Neural progenitor cell (in vitro differentiated cells): Measurements from ENCODE around the gene DNAH3. TPM values are rescaled to one million over a fixed set of nuclear protein-coding genes. Genes with fewer than 3 reads are reported as not detected.
"Not testable (repeated sequence)": the region's sequence is repeated elsewhere in the genome, so short reads cannot be mapped to it uniquely, and the experiment has no call there.

Experiments used
- DNase-seq: peaks from one replicate; pipeline ENCODE4 v3.0.0-alpha.2; 2016; ENCODE audit warnings: low spot score
- H2AFZ ChIP-seq: fragments of 200-600 bp; sonication (generic); replicated peaks from 2 replicates; pipeline ENCODE4 v1.6.1; 2016; ENCODE audit warnings: antibody characterized with exemption
- H3F3A ChIP-seq: fragments of 200-600 bp; sonication (generic); 2 replicates; pipeline ENCODE4 v1.6.1; 2016; ENCODE audit warnings: antibody characterized with exemption, low read depth
- H3K27ac ChIP-seq: fragments of 200-600 bp; sonication (generic); 2 replicates; pipeline ENCODE4 v1.5.1; 2016; ENCODE audit warnings: mild to moderate bottlenecking
- H3K27me3 ChIP-seq: fragments of 200-600 bp; sonication (generic); 2 replicates; pipeline ENCODE4 v1.6.1; 2016; ENCODE audit warnings: mild to moderate bottlenecking, moderate library complexity
- H3K36me3 ChIP-seq: fragments of 200-600 bp; sonication (generic); 2 replicates; pipeline ENCODE4 v1.5.1; 2016
- H3K4me1 ChIP-seq: fragments of 200-600 bp; sonication (generic); 2 replicates; pipeline ENCODE4 v1.6.1; 2016; ENCODE audit warnings: mixed run types
- H3K4me2 ChIP-seq: fragments of 200-600 bp; sonication (generic); 2 replicates; pipeline ENCODE4 v1.6.1; 2016
- H3K4me3 ChIP-seq: fragments of 200-600 bp; sonication (generic); 2 replicates; pipeline ENCODE4 v1.5.1; 2016
- H3K79me2 ChIP-seq: fragments of 200-600 bp; sonication (generic); 2 replicates; pipeline ENCODE4 v1.6.1; 2016; ENCODE audit warnings: low read depth
- H3K9ac ChIP-seq: fragments of 200-600 bp; sonication (generic); 2 replicates; pipeline ENCODE4 v1.6.1; 2016
- H3K9me3 ChIP-seq: fragments of 200-600 bp; sonication (generic); 2 replicates; pipeline ENCODE4 v1.5.1; 2016; ENCODE audit warnings: low read depth
- H4K20me1 ChIP-seq: fragments of 200-600 bp; sonication (generic); 2 replicates; pipeline ENCODE4 v1.6.1; 2016; ENCODE audit warnings: low read depth
- H3K27ac Mint-ChIP-seq: 3 replicates; pipeline ENCODE4 v1.8.0; 2021; ENCODE audit warnings: mixed read lengths
- H3K27me3 Mint-ChIP-seq: 2 replicates; pipeline ENCODE4 v1.8.0; 2022; ENCODE audit warnings: low read depth, mild to moderate bottlenecking, inconsistent platforms, moderate library complexity, mixed read lengths; ENCODE audit not compliant: insufficient read depth
- H3K36me3 Mint-ChIP-seq: 3 replicates; pipeline ENCODE4 v1.8.0; 2021; ENCODE audit warnings: mixed read lengths
- H3K4me1 Mint-ChIP-seq: 3 replicates; pipeline ENCODE4 v1.8.0; 2021; ENCODE audit warnings: mixed read lengths
- H3K4me3 Mint-ChIP-seq: 3 replicates; pipeline ENCODE4 v1.8.0; 2021; ENCODE audit warnings: mild to moderate bottlenecking, moderate library complexity, mixed read lengths
- H3K9me3 Mint-ChIP-seq: 3 replicates; pipeline ENCODE4 v1.8.0; 2020; ENCODE audit warnings: mixed read lengths
- EZH2 ChIP-seq: fragments of 200-600 bp; sonication (generic); IDR thresholded peaks from 2 replicates; pipeline ENCODE4 v1.6.1; 2017; ENCODE audit warnings: antibody characterized with exemption, mild to moderate bottlenecking, moderate library complexity
- EZH2phosphoT487 ChIP-seq: fragments of 200-600 bp; sonication (generic); IDR thresholded peaks from 2 replicates; pipeline ENCODE4 v1.6.1; 2017; ENCODE audit warnings: antibody characterized with exemption
- total RNA-seq: library from RNA; depleted of rRNA; stranded (reverse); fragments of >200 nt; gene quantifications from 2 replicates; pipeline ENCODE4 v1.2.3, GENCODE V29; 2015; ENCODE audit warnings: low replicate concordance
- TF ChIP-seq, protein P1 (sequence below): fragments of 200-600 bp; sonication (generic); IDR thresholded peaks from 2 replicates; pipeline ENCODE4 v1.5.1; 2017; ENCODE audit warnings: antibody characterized with exemption, mild to moderate bottlenecking

DNAH3 gene
- total RNA-seq, 1 donor from 2014 or later, result 0.92 TPM

DNA sequence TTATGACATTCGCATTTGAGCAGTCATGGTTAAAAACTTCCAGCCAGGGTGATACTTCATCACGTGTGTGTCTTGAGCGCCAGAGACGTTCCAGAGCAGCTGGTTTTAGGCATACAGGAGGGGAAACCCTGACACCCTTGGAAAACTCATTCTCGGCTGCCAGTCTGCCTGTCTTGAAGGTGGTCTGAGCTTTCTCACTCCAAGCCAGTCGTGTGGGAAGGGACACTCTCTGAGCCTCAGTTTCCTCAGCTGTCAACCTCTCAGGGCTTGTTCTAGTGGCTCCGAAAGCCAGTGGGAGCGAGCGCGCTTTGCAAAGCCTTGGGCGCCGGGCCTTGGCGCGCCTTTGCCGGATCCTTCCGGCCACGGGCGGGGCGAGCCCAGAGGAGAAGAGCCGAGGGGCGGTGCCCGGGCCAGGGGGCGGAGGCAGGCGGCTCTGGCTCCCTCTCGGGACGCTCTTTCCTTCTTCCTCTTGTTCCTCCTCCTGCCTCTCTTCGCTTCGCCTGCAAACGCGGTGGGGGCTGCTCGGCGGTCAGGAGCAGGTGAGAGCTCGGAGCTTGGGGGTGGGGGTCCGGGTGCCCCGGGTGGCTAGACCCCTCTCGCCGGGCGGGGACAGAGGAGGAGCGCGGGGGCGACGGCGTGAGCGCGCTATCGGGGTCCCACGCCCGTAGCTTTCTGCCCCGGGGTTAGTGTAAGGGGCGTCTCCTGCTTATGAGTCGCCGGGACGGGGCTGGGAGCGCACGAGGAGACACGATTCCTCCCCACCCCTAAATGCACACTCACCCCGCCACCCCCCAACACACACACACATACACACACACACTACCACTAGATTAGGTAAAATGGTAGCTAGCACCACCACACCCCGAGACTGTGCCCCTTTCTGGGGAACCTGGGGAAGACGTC, 7.8 kb upstream of the DNAH3 start, which contains the start of gene LDAF1:
Gene LDAF1 (plus strand): TSS at position 467 of the 903 bp plus-strand sequence. CDS start 2,509 bp downstream, outside the sequence.
- Histone ChIP-seq H3K9ac (peak within 1 kb of the TSS; percentile 28), H3K4me1 (no peaks in the 10 kb centered on the region), H3F3A (peaks cover 6% of the 10 kb centered on the region), H3K36me3 (no peaks in the 10 kb centered on the region), H3K27ac (no peak within 1 kb of the TSS), H3K79me2 (peaks cover 10% of the 10 kb centered on the region), H2AFZ (peak within 1 kb of the TSS; percentile 93), H4K20me1 (peaks cover 10% of the 10 kb centered on the region), H3K27me3 (peaks cover 10% of the 10 kb centered on the region), H3K4me2 (peak within 1 kb of the TSS; percentile 96), H3K4me3 (peak within 1 kb of the TSS; percentile 96), H3K9me3 (no peaks in the 10 kb centered on the region)
- Mint-ChIP-seq H3K27ac (no peak within 1 kb of the TSS), H3K36me3 (peaks cover 8% of the 10 kb centered on the region), H3K9me3 (no peaks in the 10 kb centered on the region), H3K4me3 (peak within 1 kb of the TSS; percentile 91), H3K4me1 (peaks cover 6% of the 10 kb centered on the region), H3K27me3 (peaks cover 7% of the 10 kb centered on the region)
- peak; percentile 93 for DNase-seq
- TF ChIP-seq, protein P1, sequence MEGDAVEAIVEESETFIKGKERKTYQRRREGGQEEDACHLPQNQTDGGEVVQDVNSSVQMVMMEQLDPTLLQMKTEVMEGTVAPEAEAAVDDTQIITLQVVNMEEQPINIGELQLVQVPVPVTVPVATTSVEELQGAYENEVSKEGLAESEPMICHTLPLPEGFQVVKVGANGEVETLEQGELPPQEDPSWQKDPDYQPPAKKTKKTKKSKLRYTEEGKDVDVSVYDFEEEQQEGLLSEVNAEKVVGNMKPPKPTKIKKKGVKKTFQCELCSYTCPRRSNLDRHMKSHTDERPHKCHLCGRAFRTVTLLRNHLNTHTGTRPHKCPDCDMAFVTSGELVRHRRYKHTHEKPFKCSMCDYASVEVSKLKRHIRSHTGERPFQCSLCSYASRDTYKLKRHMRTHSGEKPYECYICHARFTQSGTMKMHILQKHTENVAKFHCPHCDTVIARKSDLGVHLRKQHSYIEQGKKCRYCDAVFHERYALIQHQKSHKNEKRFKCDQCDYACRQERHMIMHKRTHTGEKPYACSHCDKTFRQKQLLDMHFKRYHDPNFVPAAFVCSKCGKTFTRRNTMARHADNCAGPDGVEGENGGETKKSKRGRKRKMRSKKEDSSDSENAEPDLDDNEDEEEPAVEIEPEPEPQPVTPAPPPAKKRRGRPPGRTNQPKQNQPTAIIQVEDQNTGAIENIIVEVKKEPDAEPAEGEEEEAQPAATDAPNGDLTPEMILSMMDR, result no peak
- peak; percentile 28 for TF ChIP-seq EZH2
- TF ChIP-seq EZH2phosphoT487, result no peak

DNA sequence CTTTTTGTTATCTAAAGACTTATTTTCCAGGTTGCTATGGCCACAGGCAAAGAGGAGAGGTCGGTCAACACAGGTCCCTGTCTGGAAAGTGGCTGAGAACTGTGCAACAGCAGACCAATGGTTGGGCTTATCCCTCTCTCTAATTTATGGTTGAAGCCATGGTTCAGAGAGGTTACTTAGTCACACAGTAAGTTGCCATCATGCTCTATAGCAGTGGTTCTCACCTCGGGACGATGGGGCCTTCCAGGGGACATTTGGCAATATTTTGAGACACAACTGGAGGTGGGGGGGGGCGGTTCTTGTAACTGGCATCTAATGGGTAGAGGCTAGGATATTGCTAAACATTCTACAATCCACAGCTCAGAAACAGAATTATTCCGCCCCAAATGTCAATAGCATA, 7.0 kb upstream of the DNAH3 start:
- no peak overlapping the region for H3K4me3 ChIP-seq
- peaks cover 7% of the 10 kb centered on the region for H3K27me3 Mint-ChIP-seq
- no peak overlapping the region for H2AFZ ChIP-seq
- H3K4me1 ChIP-seq, result no peaks in the 10 kb centered on the region
- H3K9me3 ChIP-seq, result no peaks in the 10 kb centered on the region
- no peak overlapping the region for H3K9ac ChIP-seq
- peak overlapping the region; percentile 96 for H3K4me2 ChIP-seq
- peaks cover 10% of the 10 kb centered on the region for H4K20me1 ChIP-seq
- DNase-seq, result no peak
- no peaks in the 10 kb centered on the region for H3K9me3 Mint-ChIP-seq
- H3K27me3 ChIP-seq, result peaks cover 10% of the 10 kb centered on the region
- H3K27ac Mint-ChIP-seq, result no peak overlapping the region
- peaks cover 6% of the 10 kb centered on the region for H3K4me1 Mint-ChIP-seq
- H3K27ac ChIP-seq, result no peak overlapping the region
- peaks cover 6% of the 10 kb centered on the region for H3F3A ChIP-seq
- no peaks in the 10 kb centered on the region for H3K36me3 ChIP-seq
- H3K36me3 Mint-ChIP-seq, result peaks cover 4% of the 10 kb centered on the region
- peaks cover 10% of the 10 kb centered on the region for H3K79me2 ChIP-seq
- TF ChIP-seq EZH2phosphoT487, result no peak
- TF ChIP-seq EZH2, result no peak
- TF ChIP-seq, protein P1, result no peak
- H3K4me3 Mint-ChIP-seq, result peak overlapping the region; percentile 91

DNA sequence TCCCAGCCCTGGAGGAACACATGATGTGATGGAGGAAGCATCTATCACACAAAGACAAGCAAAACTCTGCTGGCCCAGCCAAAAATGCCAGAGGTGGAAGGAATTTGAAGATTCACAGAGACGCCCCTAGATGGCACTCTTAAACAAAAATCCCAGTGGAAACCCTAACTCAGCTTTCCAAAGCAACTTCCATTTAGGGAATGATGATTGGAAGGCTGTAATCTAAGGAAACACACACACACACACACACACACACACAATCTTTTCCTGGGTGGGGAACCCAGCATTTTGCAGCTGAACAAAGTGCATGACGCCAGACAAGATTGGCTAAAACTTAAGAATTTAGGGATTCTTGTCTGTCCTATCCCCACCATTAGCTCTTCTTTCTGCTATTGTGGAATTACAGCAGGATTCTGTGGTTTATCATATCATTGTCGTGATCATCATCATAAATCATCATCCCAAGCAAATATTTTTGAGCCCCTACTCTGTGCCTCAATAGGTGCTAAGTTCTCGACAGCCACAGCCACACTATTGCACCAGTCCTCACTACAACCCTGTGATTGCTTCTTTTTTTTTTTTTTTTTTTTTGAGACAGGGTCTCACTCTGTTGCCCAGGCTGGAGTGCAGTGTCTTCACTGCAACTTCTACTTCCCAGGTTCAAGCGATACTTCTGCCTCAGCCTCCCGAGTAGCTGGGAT, 6.3 kb upstream of the DNAH3 start:
- Mint-ChIP-seq H3K27ac (no peak overlapping the region), H3K9me3 (no peaks in the 10 kb centered on the region), H3K4me3 (peak overlapping the region; percentile 53), H3K4me1 (peaks cover 6% of the 10 kb centered on the region), H3K27me3 (peaks cover 7% of the 10 kb centered on the region), H3K36me3 (peaks cover 2% of the 10 kb centered on the region)
- no peak overlapping the region for H2AFZ ChIP-seq
- peaks cover 10% of the 10 kb centered on the region for H4K20me1 ChIP-seq
- peaks cover 10% of the 10 kb centered on the region for H3K79me2 ChIP-seq
- no peaks in the 10 kb centered on the region for H3K4me1 ChIP-seq
- H3K9ac ChIP-seq, result no peak overlapping the region
- peaks cover 10% of the 10 kb centered on the region for H3K27me3 ChIP-seq
- no peaks in the 10 kb centered on the region for H3K36me3 ChIP-seq
- H3K4me2 ChIP-seq, result no peak overlapping the region
- TF ChIP-seq EZH2, result no peak
- TF ChIP-seq, protein P1, result peak; percentile 71
- TF ChIP-seq EZH2phosphoT487, result no peak
- peaks cover 6% of the 10 kb centered on the region for H3F3A ChIP-seq
- H3K4me3 ChIP-seq, result no peak overlapping the region
- DNase-seq, result peak; percentile 75
- H3K9me3 ChIP-seq, result no peaks in the 10 kb centered on the region
- no peak overlapping the region for H3K27ac ChIP-seq

DNA sequence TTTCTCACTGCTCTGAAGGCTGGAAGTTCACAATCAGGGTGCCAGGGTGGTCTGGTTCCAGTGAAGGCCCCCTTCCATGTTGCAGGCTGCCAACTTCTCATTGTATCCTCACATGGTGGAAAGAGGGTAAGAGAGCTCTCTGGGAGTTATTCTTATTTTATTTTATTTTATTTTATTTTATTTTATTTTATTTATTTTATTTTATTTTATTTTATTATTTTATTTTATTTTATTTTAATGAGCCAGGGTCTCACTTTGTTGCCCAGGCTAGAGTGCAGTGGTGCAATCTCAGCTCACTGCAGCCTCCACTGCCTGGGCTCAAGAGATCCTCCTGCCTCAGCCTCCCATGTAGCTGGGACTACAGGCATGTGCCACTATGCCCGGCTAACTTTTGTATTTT, 5.4 kb upstream of the DNAH3 start:
- H3K27ac Mint-ChIP-seq, H3K27me3 ChIP-seq, H3F3A ChIP-seq, H3K4me3 Mint-ChIP-seq, H3K9ac ChIP-seq, H3K4me3 ChIP-seq, H4K20me1 ChIP-seq, H3K79me2 ChIP-seq, H3K4me2 ChIP-seq, H3K4me1 Mint-ChIP-seq, H3K9me3 Mint-ChIP-seq, DNase-seq, H3K9me3 ChIP-seq, H3K4me1 ChIP-seq, H3K36me3 Mint-ChIP-seq, H3K27me3 Mint-ChIP-seq, H3K36me3 ChIP-seq, H2AFZ ChIP-seq, H3K27ac ChIP-seq: not testable (repeated sequence)

DNA sequence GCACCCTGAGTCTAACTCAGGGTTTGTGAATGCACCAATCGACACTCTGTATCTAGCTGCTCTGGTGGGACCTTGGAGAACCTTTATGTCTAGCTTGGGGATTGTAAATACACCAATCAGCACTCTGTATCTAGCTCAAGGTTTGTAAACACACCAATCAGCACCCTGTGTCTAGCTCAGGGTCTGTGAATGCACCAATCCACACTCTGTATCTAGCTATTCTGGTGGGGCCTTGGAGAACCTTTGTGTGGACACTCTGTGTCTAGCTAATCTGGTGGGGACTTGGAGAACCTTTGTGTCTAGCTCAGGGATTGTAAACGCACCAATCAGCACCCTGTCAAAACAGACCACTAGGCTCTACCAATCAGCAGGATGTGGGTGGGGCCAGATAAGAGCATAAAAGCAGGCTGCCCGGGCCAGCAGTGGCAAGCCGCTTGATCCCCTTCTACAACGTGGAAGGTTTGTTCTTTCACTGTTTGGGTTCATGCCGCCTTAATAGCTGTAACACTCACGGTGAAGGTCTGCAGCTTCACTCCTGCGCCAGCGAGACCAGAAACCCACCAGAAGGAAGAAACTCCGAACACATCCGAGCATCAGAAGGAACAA, 2.6 kb upstream of the DNAH3 start:
- not testable (repeated sequence) for H3K9me3 ChIP-seq, H3K27ac Mint-ChIP-seq, H3K36me3 ChIP-seq, DNase-seq, H3K36me3 Mint-ChIP-seq, H3K9me3 Mint-ChIP-seq, H3K9ac ChIP-seq, H3K4me3 Mint-ChIP-seq, H3K27ac ChIP-seq, H3K4me3 ChIP-seq, H3K4me1 Mint-ChIP-seq, H3K4me1 ChIP-seq, H3K79me2 ChIP-seq, H3K27me3 Mint-ChIP-seq, H4K20me1 ChIP-seq, H2AFZ ChIP-seq, H3F3A ChIP-seq, H3K27me3 ChIP-seq, H3K4me2 ChIP-seq
